GM12891 (cell line): Measurements from ENCODE around the gene HOXA13.

Experiments
- DNase-seq: peaks from one replicate; pipeline ENCODE4 v3.0.0; 2011; ENCODE audit warnings: low spot score; ENCODE audit not compliant: insufficient read length
- FAIRE-seq: peaks from 2 replicates; lab custom pipeline; 2011; peaks lifted over from hg19 to GRCh38; lab: Jason Lieb, UNC
- PAX5 ChIP-seq: IDR thresholded peaks from 2 replicates; pipeline ENCODE4 v1.6.1; 2011; ENCODE audit warnings: low read length, moderate library complexity, mild to moderate bottlenecking; ENCODE audit not compliant: insufficient read depth, severe bottlenecking
- POLR2A ChIP-seq: IDR thresholded peaks from 2 replicates; pipeline ENCODE4 v1.6.1; 2011; ENCODE audit warnings: low read depth, low read length, control low read depth
- POLR2AphosphoS5 ChIP-seq: IDR thresholded peaks from 2 replicates; pipeline ENCODE4 v1.6.1; 2011; ENCODE audit warnings: low read depth, low read length, control low read depth
- POU2F2 ChIP-seq: IDR thresholded peaks from 2 replicates; pipeline ENCODE4 v1.6.1; 2011; ENCODE audit warnings: low read depth, mild to moderate bottlenecking, control low read depth, low read length, moderate library complexity
- SPI1 ChIP-seq: IDR thresholded peaks from 2 replicates; pipeline ENCODE4 v1.6.1; 2011; ENCODE audit warnings: low read depth, low read length, control low read depth
- TAF1 ChIP-seq: IDR thresholded peaks from 2 replicates; pipeline ENCODE4 v1.6.1; 2011; ENCODE audit warnings: low read depth, low read length, control low read depth

Gene HOXA13

GRCh38 chr7:27237735-27238334 is 37.9 kb upstream of the HOXA13 start:
- DNase-seq = no peak
- FAIRE-seq = no peak
- TF ChIP-seq SPI1 (no peak), TAF1 (no peak), PAX5 (no peak)

- FAIRE-seq (no peak), DNase-seq (no peak)
- TF ChIP-seq TAF1 (no peak), POLR2AphosphoS5 (no peak), POLR2A (no peak), POU2F2 (no peak)
Measured at GRCh38 chr7:27235387-27236311, 35.8 kb upstream of the HOXA13 start.

GRCh38 chr7:27229448-27229847 is 29.6 kb upstream of the HOXA13 start:
- TF ChIP-seq PAX5 (no peak), POU2F2 (no peak), POLR2A (no peak), POLR2AphosphoS5 (no peak), SPI1 (no peak), TAF1 (no peak)
- DNase-seq (no peak), FAIRE-seq (no peak)

GRCh38 chr7:27224983-27225934 is 25.4 kb upstream of the HOXA13 start:
- no peak for FAIRE-seq
- no peak for DNase-seq
- TF ChIP-seq TAF1 = no peak

GRCh38 chr7:27223941-27224575 is 24.2 kb upstream of the HOXA13 start:
- FAIRE-seq (no peak), DNase-seq (no peak)
- TF ChIP-seq POU2F2 (no peak), SPI1 (no peak), POLR2AphosphoS5 (no peak), POLR2A (no peak), TAF1 (no peak), PAX5 (no peak)

- FAIRE-seq (no peak), DNase-seq (no peak)
- TF ChIP-seq POLR2A (no peak), SPI1 (no peak), POLR2AphosphoS5 (no peak), POU2F2 (no peak), TAF1 (no peak), PAX5 (no peak)
Measured at GRCh38 chr7:27221201-27221797, 21.4 kb upstream of the HOXA13 start.

GRCh38 chr7:27220440-27220955 is 20.6 kb upstream of the HOXA13 start:
- no peak for FAIRE-seq

GRCh38 chr7:27219821-27220220 is 19.9 kb upstream of the HOXA13 start:
- FAIRE-seq (no peak), DNase-seq (no peak)
- TF ChIP-seq SPI1 (no peak), PAX5 (no peak), POLR2AphosphoS5 (no peak), TAF1 (no peak), POLR2A (no peak), POU2F2 (no peak)

More at GRCh38 chr7:27220440-27220955, 20.6 kb upstream of the HOXA13 start:
- no peak for DNase-seq
- TF ChIP-seq POLR2AphosphoS5 = no peak
- no peak for TF ChIP-seq TAF1
- TF ChIP-seq POU2F2 = no peak
- no peak for TF ChIP-seq POLR2A
- TF ChIP-seq PAX5 = no peak
- no peak for TF ChIP-seq SPI1

- TF ChIP-seq TAF1 (no peak), SPI1 (no peak), POLR2A (no peak), PAX5 (no peak), POU2F2 (no peak), POLR2AphosphoS5 (no peak)
- DNase-seq (no peak), FAIRE-seq (no peak)
Measured at GRCh38 chr7:27217951-27218350, 18.1 kb upstream of the HOXA13 start.

- FAIRE-seq (no peak), DNase-seq (no peak)
- TF ChIP-seq POLR2AphosphoS5 = no peak
- no peak for TF ChIP-seq POU2F2
- no peak for TF ChIP-seq SPI1
- TF ChIP-seq PAX5 = no peak
- no peak for TF ChIP-seq POLR2A
- TF ChIP-seq TAF1 = no peak
Measured at GRCh38 chr7:27215356-27215755, 15.5 kb upstream of the HOXA13 start.
